GM19240 (cell line): Measurements from ENCODE around the gene EEFSEC.
"Not testable (repeated sequence)": the region's sequence is repeated elsewhere in the genome, so short reads cannot be mapped to it uniquely, and the experiment has no call there.

Experiments
- DNase-seq: peaks from one replicate; pipeline ENCODE4 v3.0.0; 2011; ENCODE audit warnings: low spot score; ENCODE audit not compliant: insufficient read length

The EEFSEC gene

DNA sequence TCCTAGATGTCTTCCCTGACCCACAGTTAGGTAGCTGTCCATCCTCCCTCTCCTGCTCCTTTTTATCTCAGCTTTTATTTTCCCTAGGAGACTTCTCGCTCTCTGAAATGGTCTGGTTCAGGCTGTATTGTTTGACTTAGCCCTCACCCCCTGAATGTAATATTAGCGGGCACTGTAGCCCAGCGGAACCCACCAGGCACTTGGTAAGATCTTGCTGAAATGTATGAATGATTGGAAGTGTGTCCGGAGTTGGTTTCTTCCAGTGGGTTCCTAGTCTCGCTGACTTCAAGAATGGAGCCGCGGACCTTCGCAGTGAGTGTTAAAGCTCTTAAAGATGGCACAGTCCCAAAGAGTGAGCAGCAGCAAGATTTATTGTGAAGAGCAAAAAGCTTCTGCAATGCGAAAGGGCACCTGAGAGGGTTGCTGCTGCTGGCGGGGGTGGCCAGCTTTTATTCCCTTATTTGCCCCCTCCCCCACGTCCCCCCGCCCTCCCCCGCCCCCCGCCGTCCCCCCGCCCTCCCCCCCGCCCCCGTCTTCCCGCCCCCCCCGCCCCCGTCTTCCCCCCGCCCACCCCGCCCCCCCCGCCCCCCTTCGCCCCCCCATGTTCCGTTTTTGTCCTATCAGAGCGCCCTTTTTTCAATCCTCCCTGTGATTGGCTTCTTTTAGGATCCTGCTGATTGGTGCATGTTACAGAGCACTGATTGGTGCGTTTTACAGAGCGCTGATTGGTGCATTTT is 694 bp upstream of the EEFSEC start:
- DNase-seq: no peak

DNA sequence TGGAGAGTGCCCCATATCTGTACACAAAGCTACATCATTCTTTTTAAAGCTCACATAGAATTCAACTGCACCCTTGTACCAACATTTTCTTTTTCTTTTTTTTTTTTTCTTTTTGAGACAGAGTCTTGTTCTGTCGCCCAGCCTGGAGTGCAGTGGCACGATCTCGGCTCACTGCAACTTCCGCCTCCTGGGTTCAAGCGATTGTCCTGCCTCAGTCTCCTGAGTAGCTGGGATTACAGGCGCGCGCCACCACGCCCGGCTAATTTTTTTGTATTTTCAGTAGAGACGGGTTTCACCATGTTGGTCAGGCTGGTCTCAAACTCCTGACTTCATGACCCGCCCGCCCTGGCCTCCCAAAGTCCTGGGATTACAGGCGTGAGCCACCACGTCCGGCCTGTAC is 1.1 kb downstream of the EEFSEC start:
- DNase-seq: not testable (repeated sequence)

GRCh38 chr3:128155616-128156360 is 2.5 kb downstream of the EEFSEC start:
- DNase-seq: no peak

GRCh38 chr3:128160661-128161060 is 7.4 kb downstream of the EEFSEC start:
- no peak for DNase-seq

- no peak for DNase-seq
These were observed 10.2 kb downstream of the EEFSEC start for GRCh38 chr3:128163432-128163831.

GRCh38 chr3:128166971-128167453 is 13.7 kb downstream of the EEFSEC start:
- DNase-seq: no peak

- no peak for DNase-seq
These were observed 14.3 kb downstream of the EEFSEC start for GRCh38 chr3:128167646-128167972.

GRCh38 chr3:128167973-128168674 is 14.8 kb downstream of the EEFSEC start:
- DNase-seq: no peak

DNA sequence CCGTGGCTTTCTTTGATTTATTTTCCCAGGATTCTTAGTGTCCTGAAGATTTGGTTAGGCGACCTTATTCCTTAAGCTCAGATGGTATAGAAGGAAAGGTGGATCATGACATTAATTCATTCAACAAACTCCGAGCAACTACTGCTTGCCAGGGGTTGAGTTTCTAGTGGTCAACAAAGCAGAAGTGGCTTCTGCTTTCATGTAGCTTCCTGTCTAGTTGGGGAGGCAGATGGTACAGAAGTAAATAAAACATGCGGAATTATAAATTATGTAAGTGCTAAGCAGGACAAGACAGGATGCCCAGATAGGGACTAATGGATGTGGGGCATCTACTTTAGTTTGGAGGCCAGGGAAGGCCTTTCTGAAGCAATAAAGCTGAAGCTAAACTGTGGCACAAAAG is 15.6 kb downstream of the EEFSEC start:
- DNase-seq: no peak

DNA sequence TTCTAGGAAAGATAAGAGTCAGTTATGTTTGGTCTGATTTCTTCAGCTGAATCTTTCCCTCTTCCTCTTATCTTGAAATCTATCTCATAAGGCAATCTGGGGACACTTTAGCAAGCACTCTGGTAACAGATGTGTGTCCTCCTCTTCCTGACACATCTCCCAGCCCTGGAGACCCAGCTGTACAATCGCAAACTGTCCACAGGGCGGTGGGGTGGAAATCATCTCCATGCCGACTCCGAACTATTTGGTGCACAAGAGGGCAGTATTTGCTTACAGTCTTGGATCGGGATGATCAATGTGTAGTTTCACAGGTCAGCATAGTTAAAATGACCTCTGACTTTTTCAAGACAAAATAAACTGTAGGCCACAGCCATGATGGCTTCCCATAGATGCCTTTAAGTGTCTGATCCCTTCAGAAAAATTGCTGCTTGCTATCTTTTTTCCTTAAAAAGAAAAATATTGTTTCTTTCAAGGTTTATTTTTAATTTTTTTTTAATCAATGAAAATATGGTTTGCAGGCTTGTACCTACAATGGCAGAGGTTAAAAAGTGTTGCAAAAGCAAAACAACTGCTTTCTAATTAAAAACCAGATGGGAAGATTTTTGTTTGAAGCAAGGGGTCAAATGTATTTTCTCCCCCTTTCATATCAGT is 17.7 kb downstream of the EEFSEC start:
- no peak for DNase-seq

DNA sequence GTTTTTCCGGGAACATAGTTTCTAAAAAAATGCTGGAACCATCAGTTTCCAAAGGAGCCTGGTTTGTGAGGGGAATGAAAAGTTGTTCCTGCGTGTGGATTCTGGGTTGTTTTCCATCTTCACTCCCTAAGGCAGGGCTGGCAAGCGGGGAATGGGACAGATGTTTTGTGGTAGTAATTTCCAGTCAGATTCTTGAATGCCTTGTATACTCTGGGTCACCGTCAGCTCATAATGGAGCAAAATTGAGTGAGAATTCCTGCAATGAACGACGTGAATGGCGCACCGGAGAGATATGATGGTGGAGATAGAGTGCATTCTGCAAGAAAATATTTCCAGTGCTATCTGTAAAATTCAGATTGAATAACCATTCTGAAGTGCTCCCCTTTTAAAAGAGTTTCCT is 19.9 kb downstream of the EEFSEC start:
- no peak for DNase-seq

GRCh38 chr3:128173849-128174248 is 20.6 kb downstream of the EEFSEC start:
- DNase-seq: no peak

DNA sequence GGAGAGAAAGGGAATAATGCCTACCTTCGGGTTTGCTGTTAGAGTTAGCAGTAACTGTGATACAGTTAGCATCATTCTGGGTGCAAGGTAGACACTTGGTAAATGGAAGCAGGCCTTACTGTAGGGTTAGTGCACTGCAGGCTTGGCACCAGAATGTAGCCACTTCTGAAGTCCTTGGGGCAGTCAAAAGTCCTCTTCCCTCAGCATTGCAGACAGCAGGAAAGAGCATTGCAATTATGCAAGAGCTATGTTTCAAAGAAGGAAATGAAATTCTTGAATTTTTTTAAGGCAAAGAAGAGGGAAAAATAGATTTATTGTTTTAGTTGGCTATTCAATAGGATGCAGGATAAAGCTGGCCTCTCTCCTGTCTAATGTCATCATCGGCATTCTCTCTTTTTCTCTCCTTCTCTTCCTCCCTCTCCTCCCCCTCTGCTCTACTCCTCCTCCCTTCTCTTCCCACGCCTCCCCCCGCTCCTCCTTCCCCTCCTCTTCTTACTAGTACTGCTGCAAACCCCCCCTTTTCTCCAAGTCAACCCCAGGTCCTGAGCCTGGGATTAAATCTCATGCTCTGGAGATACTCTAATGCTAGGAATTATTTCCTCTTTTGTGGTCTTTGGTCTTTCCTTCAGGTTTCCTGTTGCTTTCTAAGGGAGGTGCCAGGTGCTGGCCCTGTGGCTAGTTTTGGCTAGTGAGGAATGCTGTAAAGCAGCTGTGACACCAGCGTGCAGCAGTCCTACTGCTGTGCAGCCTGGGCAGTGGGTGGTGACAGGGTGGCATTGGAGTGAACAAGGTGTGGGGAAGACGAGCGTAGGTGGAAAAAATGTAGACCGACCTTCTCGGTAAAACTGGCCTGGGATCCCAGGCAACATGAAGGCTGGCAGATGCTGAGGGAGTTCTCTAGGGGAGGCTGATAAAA is 21.7 kb downstream of the EEFSEC start:
- no peak for DNase-seq

- DNase-seq: no peak
These were observed 22.5 kb downstream of the EEFSEC start for GRCh38 chr3:128175768-128176167.

DNA sequence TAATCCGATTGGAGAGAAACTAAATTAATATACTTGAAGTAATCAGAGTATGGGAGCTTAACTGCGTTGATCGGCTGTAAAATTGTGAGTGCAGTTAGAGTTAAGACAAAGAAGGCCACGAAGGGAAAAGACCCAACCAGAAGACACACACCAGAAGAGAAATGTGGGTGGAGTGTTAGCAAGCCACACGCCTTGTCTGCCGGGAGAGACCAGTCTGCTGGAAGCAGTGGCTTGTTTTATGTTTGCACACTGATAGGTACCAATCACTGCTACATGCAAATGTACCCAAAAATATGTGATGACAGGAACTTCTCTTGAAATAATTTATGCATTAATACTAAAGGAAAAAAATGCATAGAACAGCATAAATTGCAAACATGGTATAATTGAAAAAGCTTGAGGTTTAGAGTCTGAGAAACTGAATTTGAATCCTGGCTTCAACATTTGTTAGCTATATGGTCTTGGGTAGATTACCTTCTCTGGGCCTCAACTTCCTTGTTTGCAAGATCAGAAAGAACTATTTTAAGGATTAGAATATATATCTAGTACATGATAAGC is 23.1 kb downstream of the EEFSEC start:
- DNase-seq: no peak

DNA sequence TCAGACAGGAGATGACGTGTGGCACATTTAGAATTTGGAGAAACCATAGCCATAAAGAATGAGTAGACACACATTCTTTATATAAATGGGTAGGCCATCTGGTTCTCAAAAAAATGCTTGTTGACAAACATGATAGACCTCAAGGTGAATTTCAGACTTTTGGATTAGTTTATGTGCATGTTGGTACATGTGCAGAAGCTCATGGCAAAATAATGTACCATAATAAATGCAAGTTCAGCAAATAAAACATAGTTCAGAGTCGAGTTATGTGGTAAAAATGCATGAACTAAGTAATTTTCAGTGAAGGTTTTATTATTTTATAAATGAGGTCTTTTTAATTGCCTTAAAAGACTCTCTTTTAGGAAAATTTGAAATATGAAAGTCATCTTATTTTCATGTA is 24.6 kb downstream of the EEFSEC start:
- DNase-seq: no peak

GRCh38 chr3:128178782-128179483 is 25.7 kb downstream of the EEFSEC start:
- DNase-seq: no peak

GRCh38 chr3:128179484-128179819 is 26.2 kb downstream of the EEFSEC start:
- DNase-seq: no peak

- DNase-seq: no peak
These were observed 27.2 kb downstream of the EEFSEC start for GRCh38 chr3:128180436-128180835.

DNA sequence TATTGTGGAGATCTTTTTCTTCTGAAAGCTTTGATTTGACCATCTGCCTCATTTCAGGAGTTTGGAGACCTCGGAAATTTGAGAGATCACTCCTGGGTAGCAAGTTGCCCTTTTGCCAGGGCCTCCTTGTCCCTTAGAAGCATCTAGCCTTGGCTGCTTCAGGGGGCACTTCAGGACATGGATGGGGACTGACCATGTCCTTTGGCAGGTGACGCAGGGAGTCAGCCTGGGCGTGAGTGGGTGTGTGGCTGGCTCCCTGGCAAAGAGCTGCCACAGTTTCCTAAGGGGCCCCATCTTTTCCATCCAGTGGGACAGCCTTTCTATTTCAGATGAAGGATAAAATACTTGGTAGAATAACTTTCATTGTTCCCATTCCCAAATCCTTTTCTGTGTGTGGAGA is 27.6 kb downstream of the EEFSEC start:
- no peak for DNase-seq
